Activated T-helper 2 cell treated with anti-CD3 and anti-CD28 coated beads, Interferon-gamma antibody, Interleukin-2, Interleukin-4, amounts not matched to agents 10 μg/mL and 5 μg/mL and 100 μg/mL, durations not matched to agents 14 hours and 24 hours and 36 hours (primary cell): ENCODE measurements around the gene CCDC91. TPM values are rescaled to one million over a fixed set of nuclear protein-coding genes. Genes with fewer than 3 reads are reported as not detected.
"Not testable (repeated sequence)": the region's sequence is repeated elsewhere in the genome, so short reads cannot be mapped to it uniquely, and the experiment has no call there.

ENCODE experiments used
- DNase-seq: peaks from one replicate; pipeline ENCODE4 v3.0.0; 2021; ENCODE audit warnings: low spot score
- H3K27ac Mint-ChIP-seq: one replicate; pipeline ENCODE4 v1.8.0; 2021; ENCODE audit warnings: mixed read lengths
- H3K27me3 Mint-ChIP-seq: one replicate; pipeline ENCODE4 v1.8.0; 2021; ENCODE audit warnings: low read depth, mixed read lengths
- H3K36me3 Mint-ChIP-seq: one replicate; pipeline ENCODE4 v1.8.0; 2021; ENCODE audit warnings: low read depth, mixed read lengths
- H3K4me1 Mint-ChIP-seq: one replicate; pipeline ENCODE4 v1.8.0; 2021; ENCODE audit warnings: low read depth, mixed read lengths
- H3K4me3 Mint-ChIP-seq: one replicate; pipeline ENCODE4 v1.8.0; 2021; ENCODE audit warnings: low read depth, mild to moderate bottlenecking, moderate library complexity, mixed read lengths
- H3K9me3 Mint-ChIP-seq: one replicate; pipeline ENCODE4 v1.8.0; 2021; ENCODE audit warnings: mixed read lengths
- intact Hi-C: fragments of 100-400 bp; cut with micrococcal nuclease; formaldehyde crosslinking; loops from one replicate; pipeline ENCODE4 v1.15.1; 2023
- total RNA-seq: library from RNA; stranded (reverse); gene quantifications from 2 replicates; pipeline ENCODE4 v1.2.3, GENCODE V29; 2022

The CCDC91 gene
- total RNA-seq, 1 donor from 2014 or later = 13.7 TPM

GRCh38 chr12:28191051-28192048 is 1.1 kb downstream of the CCDC91 start:
- Mint-ChIP-seq H3K27ac (peak overlapping the region; percentile 91), H3K36me3 (no peaks in the 10 kb centered on the region), H3K4me3 (peak overlapping the region; percentile 91), H3K27me3 (no peaks in the 10 kb centered on the region), H3K4me1 (peaks cover 30% of the 10 kb centered on the region), H3K9me3 (peaks cover 16% of the 10 kb centered on the region)
- no peak for DNase-seq
- intact Hi-C loops = no loop called here

- no peak overlapping the region for H3K27ac Mint-ChIP-seq
- H3K4me3 Mint-ChIP-seq = no peak overlapping the region
These were observed 1.9 kb downstream of the CCDC91 start for GRCh38 chr12:28192125-28192524.

DNA sequence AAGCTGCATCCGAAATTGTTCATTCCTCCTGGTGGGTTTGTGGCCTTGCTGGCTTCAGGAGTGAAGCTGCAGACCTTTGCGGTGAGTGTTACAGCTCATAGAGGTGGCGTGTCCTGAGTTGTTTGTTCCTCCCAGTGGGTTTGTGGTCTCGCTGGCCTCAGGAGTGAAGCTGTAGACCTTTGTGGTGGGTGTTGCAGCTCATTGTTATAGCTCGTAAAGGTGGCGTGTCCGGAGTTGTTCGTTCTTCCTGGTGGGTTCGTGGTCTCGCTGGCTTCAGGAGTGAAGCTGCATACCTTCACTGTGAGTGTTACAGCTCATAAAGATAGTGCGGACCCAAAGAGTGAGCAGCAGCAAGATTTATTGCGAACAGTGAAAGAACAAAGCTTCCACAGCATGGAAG is 4.4 kb downstream of the CCDC91 start:
- DNase-seq, H3K4me3 Mint-ChIP-seq, intact Hi-C loops, H3K27me3 Mint-ChIP-seq, H3K36me3 Mint-ChIP-seq, H3K27ac Mint-ChIP-seq, H3K9me3 Mint-ChIP-seq: not testable (repeated sequence)
- peaks cover 21% of the 10 kb centered on the region for H3K4me1 Mint-ChIP-seq

More at GRCh38 chr12:28192125-28192524, 1.9 kb downstream of the CCDC91 start:
- H3K36me3 Mint-ChIP-seq = no peaks in the 10 kb centered on the region
- intact Hi-C loops = no loop called here
- H3K4me1 Mint-ChIP-seq = peaks cover 30% of the 10 kb centered on the region
- no peak for DNase-seq
- H3K27me3 Mint-ChIP-seq = no peaks in the 10 kb centered on the region
- peaks cover 16% of the 10 kb centered on the region for H3K9me3 Mint-ChIP-seq

GRCh38 chr12:28201136-28201535 is 10.9 kb downstream of the CCDC91 start:
- intact Hi-C loops, DNase-seq, H3K4me1 Mint-ChIP-seq, H3K36me3 Mint-ChIP-seq, H3K27ac Mint-ChIP-seq, H3K27me3 Mint-ChIP-seq, H3K4me3 Mint-ChIP-seq: not testable (repeated sequence)
- peaks cover 17% of the 10 kb centered on the region for H3K9me3 Mint-ChIP-seq

GRCh38 chr12:28202374-28203130 is 12.3 kb downstream of the CCDC91 start:
- Mint-ChIP-seq H3K27ac (no peak overlapping the region), H3K4me1 (no peaks in the 10 kb centered on the region), H3K4me3 (no peak overlapping the region), H3K27me3 (no peaks in the 10 kb centered on the region), H3K9me3 (peaks cover 21% of the 10 kb centered on the region), H3K36me3 (no peaks in the 10 kb centered on the region)
- intact Hi-C loops = no loop called here
- DNase-seq = no peak

- peaks cover 33% of the 10 kb centered on the region for H3K36me3 Mint-ChIP-seq
- peaks cover 32% of the 10 kb centered on the region for H3K9me3 Mint-ChIP-seq
- no peak for DNase-seq
- no peaks in the 10 kb centered on the region for H3K27me3 Mint-ChIP-seq
- H3K4me1 Mint-ChIP-seq = no peaks in the 10 kb centered on the region
- H3K27ac Mint-ChIP-seq = no peak overlapping the region
- intact Hi-C loops = no loop called here
- no peak overlapping the region for H3K4me3 Mint-ChIP-seq
These were observed 19.5 kb downstream of the CCDC91 start for GRCh38 chr12:28209782-28210181.

GRCh38 chr12:28212182-28212581 is 21.9 kb downstream of the CCDC91 start:
- Mint-ChIP-seq H3K36me3 (peaks cover 33% of the 10 kb centered on the region), H3K9me3 (peaks cover 26% of the 10 kb centered on the region), H3K27ac (no peak overlapping the region), H3K4me1 (no peaks in the 10 kb centered on the region), H3K4me3 (no peak overlapping the region), H3K27me3 (no peaks in the 10 kb centered on the region)
- intact Hi-C loops = no loop called here
- DNase-seq = no peak

DNA sequence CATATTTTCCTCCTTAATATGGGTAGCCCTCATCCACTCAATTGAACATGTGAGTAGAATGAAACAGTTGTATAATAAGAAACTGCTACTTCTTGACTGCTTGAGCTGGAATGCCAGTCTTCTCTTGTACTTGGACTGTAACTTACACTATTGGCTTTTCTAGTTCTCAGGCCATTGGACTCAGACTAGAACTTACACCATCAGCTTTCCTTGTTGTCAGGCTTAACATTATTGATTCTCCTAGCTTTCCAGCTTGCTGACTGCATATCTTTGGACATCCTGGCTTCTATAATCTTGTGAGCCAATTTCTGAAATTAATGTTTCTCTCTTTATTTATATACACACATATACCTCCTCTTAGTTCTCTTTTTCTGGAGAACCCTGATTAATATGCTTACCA is 24.8 kb downstream of the CCDC91 start:
- Mint-ChIP-seq H3K4me3 (no peak overlapping the region), H3K27ac (no peak overlapping the region), H3K4me1 (peaks cover 5% of the 10 kb centered on the region), H3K36me3 (peaks cover 29% of the 10 kb centered on the region), H3K9me3 (peaks cover 28% of the 10 kb centered on the region), H3K27me3 (no peaks in the 10 kb centered on the region)
- intact Hi-C loops = no loop called here
- DNase-seq = no peak

GRCh38 chr12:28216016-28216415 is 25.8 kb downstream of the CCDC91 start:
- intact Hi-C loops = no loop called here
- no peak for DNase-seq
- no peak overlapping the region for H3K4me3 Mint-ChIP-seq
- H3K36me3 Mint-ChIP-seq = peaks cover 22% of the 10 kb centered on the region
- H3K4me1 Mint-ChIP-seq = peaks cover 5% of the 10 kb centered on the region
- no peak overlapping the region for H3K27ac Mint-ChIP-seq
- peaks cover 24% of the 10 kb centered on the region for H3K9me3 Mint-ChIP-seq
- H3K27me3 Mint-ChIP-seq = peaks cover 4% of the 10 kb centered on the region

DNA sequence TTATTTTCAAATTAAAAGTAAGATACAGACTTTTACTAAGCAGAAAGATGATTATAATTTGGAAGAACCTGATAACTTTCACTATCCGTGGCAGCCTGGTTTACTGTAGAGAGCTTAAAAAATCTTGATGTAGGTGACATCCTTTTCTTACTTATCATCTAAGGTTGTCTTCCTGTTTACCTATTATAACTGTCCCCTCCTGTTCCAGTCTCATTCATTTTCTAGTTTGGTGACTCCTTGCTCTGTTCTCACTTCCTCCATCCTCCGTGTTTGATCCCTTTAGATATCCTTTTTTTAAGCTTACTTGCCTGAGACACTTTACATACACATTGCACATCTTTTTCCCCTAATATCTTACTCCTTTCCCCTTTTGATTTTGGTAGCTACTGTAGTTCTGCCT is 27.5 kb downstream of the CCDC91 start:
- Mint-ChIP-seq H3K27me3 (peaks cover 12% of the 10 kb centered on the region), H3K27ac (no peak overlapping the region), H3K4me3 (no peak overlapping the region), H3K4me1 (peaks cover 21% of the 10 kb centered on the region), H3K36me3 (peaks cover 8% of the 10 kb centered on the region), H3K9me3 (peaks cover 23% of the 10 kb centered on the region)
- intact Hi-C loops = no loop called here
- no peak for DNase-seq

DNA sequence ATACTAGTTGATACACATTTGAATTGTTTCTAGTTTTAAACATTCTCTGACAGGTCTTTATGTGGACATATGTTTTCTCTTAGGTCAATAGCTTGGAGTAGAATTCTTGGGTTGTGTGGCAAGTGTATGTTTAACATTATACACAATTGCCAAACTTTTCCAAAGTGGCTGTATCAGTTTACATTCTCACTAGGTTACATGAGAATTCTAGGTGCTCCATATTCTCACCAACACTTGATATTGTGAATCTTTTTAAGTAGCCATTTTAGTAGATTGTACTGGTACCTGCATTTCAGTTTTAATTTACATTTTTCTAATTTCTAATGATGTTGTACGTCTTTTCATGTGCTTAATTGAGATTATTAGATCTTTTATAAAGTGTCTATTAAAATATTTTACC is 28.6 kb downstream of the CCDC91 start:
- DNase-seq = no peak
- peaks cover 32% of the 10 kb centered on the region for H3K4me1 Mint-ChIP-seq
- H3K27ac Mint-ChIP-seq = no peak overlapping the region
- no peak overlapping the region for H3K4me3 Mint-ChIP-seq
- peaks cover 12% of the 10 kb centered on the region for H3K27me3 Mint-ChIP-seq
- H3K36me3 Mint-ChIP-seq = peaks cover 8% of the 10 kb centered on the region
- intact Hi-C loops = no loop called here
- peaks cover 22% of the 10 kb centered on the region for H3K9me3 Mint-ChIP-seq

DNA sequence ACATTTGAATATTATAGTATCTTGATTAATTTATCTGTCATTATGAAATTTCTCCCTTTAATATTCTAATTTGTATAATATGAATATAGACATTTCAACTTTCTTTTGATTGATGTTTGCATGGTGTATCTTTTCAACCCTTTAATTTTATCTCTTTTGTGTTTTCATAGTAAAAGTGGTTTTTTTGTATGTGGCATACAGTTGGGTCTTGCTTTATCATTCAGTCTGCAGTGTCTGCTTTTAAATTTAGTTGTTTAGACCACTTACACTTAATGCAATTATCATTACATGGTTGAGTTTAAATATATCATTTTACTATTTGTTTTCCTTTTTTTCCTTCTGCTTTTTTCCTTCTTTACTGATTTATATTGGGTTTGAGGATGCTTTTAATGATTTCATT is 29.6 kb downstream of the CCDC91 start:
- Mint-ChIP-seq H3K27ac (no peak overlapping the region), H3K4me1 (peaks cover 36% of the 10 kb centered on the region), H3K4me3 (no peak overlapping the region), H3K9me3 (peaks cover 17% of the 10 kb centered on the region), H3K27me3 (peaks cover 16% of the 10 kb centered on the region), H3K36me3 (peaks cover 4% of the 10 kb centered on the region)
- intact Hi-C loops = no loop called here
- no peak for DNase-seq
